Measurements from ENCODE around the gene FZD7.

The FZD7 gene

DNA sequence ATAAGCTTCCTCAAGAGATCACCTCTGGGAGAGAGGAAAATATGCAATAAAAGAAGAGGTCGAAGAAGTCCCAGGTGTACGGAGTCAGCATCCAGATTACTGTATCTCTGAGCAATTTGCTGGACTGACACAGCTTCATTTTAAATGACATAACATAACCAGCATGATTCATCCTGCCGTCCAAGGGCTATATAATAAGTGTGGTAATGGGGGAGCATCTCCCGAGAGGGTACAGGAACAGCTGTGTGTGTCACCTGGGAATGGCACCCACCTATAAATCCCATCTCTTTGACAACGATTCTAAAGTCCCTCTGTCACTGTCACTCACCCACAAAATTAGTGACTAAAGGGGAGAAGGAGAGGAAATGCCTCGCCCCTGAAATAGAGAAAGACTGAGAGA, 19.3 kb upstream of the FZD7 start:
- DNase-seq (ENCODE audit: low read depth), result no peak

DNA sequence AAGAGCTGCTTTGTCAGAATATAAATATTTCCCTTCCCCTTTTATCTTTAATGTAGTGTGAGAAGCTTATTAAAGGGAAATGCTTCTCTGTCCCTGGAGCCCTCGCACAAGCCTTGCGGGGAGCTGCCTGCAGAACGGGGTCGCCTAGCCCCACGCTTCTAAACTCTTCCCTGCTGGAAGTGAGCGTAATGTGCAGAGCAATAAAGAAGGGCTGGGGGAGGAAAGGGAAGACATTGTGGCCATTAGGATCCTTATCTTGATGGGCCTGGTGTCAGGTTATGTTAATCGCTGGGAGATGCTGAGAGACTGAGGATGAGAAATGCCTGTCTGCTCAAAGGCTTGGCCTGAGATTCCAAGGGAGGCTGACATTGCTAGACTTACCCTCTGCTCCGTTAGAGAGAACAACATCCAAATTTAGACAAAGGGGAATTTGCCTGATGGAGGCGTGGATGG, 18.9 kb upstream of the FZD7 start:
- no peak for DNase-seq (ENCODE audit: low read depth)

DNA sequence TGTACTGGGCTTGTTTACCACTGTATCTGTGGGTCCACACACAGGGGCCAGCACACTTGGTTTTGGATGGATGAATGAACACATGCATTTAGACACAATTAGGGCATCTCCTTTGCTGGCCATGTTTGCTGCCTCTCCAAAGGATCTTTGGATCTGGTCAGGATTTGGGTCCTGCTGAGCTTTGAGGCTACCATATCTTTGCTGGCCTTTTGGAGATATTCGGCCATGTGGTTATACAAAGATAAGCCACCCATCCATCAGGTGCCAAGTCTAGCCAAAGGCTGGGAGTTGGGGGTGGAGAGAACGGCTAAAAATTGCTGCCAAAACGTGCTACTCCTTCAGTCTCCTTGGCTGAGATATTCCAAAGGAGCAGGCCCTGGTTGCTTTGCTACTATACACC, 18.2 kb upstream of the FZD7 start:
- no peak for DNase-seq (ENCODE audit: low read depth)

DNA sequence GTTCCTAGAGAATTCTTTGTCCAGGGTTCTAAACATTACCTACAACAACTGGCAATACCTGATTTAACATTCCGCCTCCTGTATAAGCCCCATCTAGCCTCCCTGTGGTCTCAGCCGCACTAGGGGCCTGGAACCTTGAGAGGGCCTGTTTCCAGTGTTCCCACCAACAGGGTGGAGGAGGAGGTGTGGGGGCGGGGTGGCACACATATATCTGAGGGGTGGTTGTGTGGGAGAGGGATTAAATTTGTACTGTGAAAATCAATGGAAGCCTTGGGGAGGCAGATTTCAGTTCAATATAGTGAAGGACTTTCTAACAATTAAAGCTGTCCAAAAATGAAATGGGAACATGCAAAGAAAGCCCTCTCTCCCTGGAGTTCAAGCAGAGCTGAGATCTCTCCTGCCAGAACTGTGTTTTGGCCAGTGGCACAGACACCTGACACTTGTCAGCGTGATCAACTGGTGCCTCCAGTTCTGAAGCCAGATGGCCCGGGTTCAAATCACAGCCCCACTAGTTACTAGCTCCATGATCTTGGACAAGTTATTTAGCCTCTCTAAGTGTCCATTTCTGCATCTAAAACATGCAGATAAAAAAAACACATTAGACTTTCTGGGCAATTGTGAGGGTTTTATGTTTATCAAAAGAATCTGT, 17.0 kb upstream of the FZD7 start:
- DNase-seq (ENCODE audit: low read depth), result no peak

DNA sequence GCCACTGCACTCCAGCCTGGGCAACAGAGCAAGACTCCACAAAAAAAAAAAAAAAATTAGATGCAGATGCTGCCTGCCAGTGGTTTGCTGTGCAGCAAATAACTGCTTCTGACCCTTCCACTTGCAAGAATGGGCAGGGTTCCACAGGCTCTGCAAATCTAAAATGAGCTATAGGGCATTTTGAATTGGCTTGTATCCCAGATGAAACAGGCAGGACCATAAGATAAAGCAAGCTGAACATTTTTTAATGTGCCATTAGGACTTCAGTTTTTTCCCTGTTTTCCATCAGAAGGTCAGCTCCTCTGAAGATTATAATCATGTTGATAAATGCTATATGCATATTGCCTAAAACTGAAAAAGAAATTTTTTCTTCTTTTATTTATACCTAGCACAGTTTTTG, 15.7 kb upstream of the FZD7 start:
- DNase-seq (ENCODE audit: low read depth), result no peak

GRCh38 chr2:202018950-202019349, 14.7 kb upstream of the FZD7 start:
- DNase-seq (ENCODE audit: low read depth), result no peak

DNA sequence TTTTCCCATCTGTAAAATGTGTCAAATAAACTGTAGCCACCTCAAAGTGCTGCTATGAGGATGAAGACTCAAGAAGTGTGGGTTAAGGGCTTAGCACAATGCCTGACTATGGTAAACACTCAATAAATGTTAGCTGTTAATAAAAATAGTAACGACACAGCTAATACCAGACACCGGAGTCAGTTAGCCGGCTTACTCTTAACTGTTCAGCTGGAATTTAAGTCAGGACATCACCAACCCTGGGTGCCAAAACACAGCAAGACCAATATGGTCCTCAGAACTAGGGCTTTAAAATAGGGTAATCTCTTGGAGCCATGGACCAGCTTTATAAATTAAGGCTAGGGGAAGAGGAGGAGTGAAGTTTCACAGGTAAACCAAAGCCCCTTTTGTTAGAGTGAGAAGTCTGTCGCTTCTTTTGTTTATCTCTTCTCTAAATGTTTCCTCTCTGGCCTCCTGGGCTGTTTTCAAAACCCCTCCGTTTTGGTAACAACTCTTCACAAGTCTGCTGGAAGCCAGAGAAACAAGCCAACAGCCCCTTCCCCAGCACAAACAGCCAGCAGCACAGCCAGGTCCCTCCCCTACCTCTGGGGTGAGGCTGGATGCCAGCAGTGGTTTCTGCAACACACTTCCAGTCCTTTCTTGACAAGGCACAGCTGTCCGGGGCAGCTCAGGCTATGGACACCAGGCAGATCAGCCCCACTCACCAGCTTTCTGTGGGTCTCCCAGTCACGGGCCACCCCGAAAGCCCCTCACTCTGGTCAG, 13.8 kb upstream of the FZD7 start:
- DNase-seq (ENCODE audit: low read depth), result no peak

GRCh38 chr2:202022755-202023154, 10.9 kb upstream of the FZD7 start:
- DNase-seq (ENCODE audit: low read depth), result no peak

GRCh38 chr2:202023198-202023903, 10.3 kb upstream of the FZD7 start:
- DNase-seq (ENCODE audit: low read depth), result no peak

- no peak for DNase-seq (ENCODE audit: low read depth)
Measured at GRCh38 chr2:202023904-202024266, 9.8 kb upstream of the FZD7 start.

DNA sequence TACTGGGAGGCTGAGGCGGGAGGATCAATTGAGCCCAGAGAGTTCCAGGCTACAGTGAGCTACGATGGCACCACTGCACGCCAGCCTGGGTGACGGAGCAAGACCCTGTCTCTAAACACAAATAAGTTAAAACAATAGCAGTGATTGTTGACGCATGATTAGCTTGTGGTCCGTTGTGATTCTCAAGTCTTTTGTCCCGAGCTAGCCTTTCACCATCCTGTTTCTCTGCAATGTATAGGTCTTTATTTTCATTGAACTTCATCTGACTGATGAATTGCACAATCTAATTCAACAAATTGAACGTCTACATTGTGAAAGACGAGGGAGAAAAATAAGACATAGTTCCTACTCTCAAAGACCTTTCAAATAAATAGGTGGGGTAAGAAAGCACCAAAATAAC, 8.8 kb upstream of the FZD7 start:
- no peak for DNase-seq (ENCODE audit: low read depth)

GRCh38 chr2:202025816-202026215, 7.8 kb upstream of the FZD7 start:
- DNase-seq (ENCODE audit: low read depth), result no peak

DNA sequence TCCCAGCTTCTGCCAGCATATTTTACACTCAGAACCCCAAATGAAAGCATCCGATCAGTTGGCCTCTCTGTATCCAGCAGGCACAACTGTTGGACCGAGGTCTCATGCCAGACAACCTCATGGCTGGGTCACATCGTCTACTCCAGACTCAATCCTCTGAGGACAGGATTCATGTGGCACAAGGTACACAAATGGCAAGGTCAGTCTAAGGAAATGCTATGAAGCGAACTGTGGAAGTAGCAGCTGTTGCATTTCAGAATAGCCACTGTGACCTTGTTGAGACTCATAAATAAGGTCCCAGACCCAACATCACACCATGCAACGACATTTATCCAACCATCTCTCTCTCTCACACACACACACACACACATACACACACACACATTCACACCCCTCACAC, 7.1 kb upstream of the FZD7 start:
- DNase-seq (ENCODE audit: low read depth), result no peak

DNA sequence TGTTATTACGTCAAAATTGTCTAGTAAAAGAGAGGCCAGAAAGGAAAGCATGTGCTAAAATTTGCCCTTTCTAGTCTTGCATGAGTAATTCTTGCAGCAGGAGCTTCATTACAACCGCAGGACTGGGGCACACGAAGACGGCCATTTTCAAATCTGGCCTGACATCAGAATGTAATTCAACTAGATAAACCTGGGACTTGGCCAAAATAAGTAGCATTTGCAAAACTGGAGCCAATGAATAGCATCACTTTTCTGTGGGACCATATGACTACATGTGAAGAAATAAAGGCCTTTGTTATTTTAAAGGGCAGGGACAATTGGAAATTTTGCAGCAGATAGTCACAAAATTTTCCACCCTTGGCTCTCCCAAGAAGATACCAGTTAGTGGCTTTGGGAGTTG, 3.0 kb upstream of the FZD7 start:
- DNase-seq (ENCODE audit: low read depth), result no peak

- no peak for DNase-seq (ENCODE audit: low read depth)
Measured at GRCh38 chr2:202031246-202031951, 2.3 kb upstream of the FZD7 start.

- no peak for DNase-seq (ENCODE audit: low read depth)
Measured at GRCh38 chr2:202032846-202033316, 774 bp upstream of the FZD7 start.

- DNase-seq (ENCODE audit: low read depth), result no peak
Measured at GRCh38 chr2:202034249-202035088, 814 bp downstream of the FZD7 start.

GRCh38 chr2:202035089-202035940, 1.7 kb downstream of the FZD7 start:
- DNase-seq (ENCODE audit: low read depth), result no peak

DNA sequence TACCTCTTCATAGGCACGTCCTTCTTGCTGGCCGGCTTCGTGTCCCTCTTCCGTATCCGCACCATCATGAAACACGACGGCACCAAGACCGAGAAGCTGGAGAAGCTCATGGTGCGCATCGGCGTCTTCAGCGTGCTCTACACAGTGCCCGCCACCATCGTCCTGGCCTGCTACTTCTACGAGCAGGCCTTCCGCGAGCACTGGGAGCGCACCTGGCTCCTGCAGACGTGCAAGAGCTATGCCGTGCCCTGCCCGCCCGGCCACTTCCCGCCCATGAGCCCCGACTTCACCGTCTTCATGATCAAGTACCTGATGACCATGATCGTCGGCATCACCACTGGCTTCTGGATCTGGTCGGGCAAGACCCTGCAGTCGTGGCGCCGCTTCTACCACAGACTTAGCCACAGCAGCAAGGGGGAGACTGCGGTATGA, 2.3 kb downstream of the FZD7 start:
- DNase-seq (ENCODE audit: low read depth), result no peak

DNA sequence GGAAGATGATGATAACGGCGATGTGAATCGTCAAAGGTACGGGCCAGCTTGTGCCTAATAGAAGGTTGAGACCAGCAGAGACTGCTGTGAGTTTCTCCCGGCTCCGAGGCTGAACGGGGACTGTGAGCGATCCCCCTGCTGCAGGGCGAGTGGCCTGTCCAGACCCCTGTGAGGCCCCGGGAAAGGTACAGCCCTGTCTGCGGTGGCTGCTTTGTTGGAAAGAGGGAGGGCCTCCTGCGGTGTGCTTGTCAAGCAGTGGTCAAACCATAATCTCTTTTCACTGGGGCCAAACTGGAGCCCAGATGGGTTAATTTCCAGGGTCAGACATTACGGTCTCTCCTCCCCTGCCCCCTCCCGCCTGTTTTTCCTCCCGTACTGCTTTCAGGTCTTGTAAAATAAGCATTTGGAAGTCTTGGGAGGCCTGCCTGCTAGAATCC, 3.0 kb downstream of the FZD7 start:
- no peak for DNase-seq (ENCODE audit: low read depth)

DNA sequence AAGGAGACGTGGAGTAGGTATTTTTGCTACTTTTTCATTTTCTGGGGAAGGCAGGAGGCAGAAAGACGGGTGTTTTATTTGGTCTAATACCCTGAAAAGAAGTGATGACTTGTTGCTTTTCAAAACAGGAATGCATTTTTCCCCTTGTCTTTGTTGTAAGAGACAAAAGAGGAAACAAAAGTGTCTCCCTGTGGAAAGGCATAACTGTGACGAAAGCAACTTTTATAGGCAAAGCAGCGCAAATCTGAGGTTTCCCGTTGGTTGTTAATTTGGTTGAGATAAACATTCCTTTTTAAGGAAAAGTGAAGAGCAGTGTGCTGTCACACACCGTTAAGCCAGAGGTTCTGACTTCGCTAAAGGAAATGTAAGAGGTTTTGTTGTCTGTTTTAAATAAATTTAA, 3.4 kb downstream of the FZD7 start:
- no peak for DNase-seq (ENCODE audit: low read depth)
